Glutamatergic neuron (in vitro differentiated cells): Measurements from ENCODE around the gene MS4A2. TPM values are rescaled to one million over a fixed set of nuclear protein-coding genes. Genes with fewer than 3 reads are reported as not detected.

ENCODE experiments used
- DNase-seq: peaks from one replicate; pipeline ENCODE4 v3.0.0; 2022
- H3K27ac Mint-ChIP-seq: one replicate; pipeline ENCODE4 v1.8.0; 2020; ENCODE audit warnings: mild to moderate bottlenecking, mixed read lengths, inconsistent platforms; ENCODE audit not compliant: unreplicated experiment
- H3K27me3 Mint-ChIP-seq: one replicate; pipeline ENCODE4 v1.8.0; 2020; ENCODE audit warnings: mild to moderate bottlenecking, moderate library complexity, mixed read lengths, inconsistent platforms; ENCODE audit not compliant: unreplicated experiment
- H3K36me3 Mint-ChIP-seq: one replicate; pipeline ENCODE4 v1.8.0; 2020; ENCODE audit warnings: mild to moderate bottlenecking, mixed read lengths, inconsistent platforms; ENCODE audit not compliant: unreplicated experiment
- H3K4me1 Mint-ChIP-seq: one replicate; pipeline ENCODE4 v1.8.0; 2020; ENCODE audit warnings: mild to moderate bottlenecking, low read depth, mixed read lengths, inconsistent platforms; ENCODE audit not compliant: unreplicated experiment
- H3K4me3 Mint-ChIP-seq: one replicate; pipeline ENCODE4 v1.8.0; 2020; ENCODE audit warnings: mild to moderate bottlenecking, mixed read lengths, inconsistent platforms; ENCODE audit not compliant: unreplicated experiment
- H3K9me3 Mint-ChIP-seq: one replicate; pipeline ENCODE4 v1.8.0; 2020; ENCODE audit warnings: mild to moderate bottlenecking, moderate library complexity, mixed read lengths, inconsistent platforms; ENCODE audit not compliant: unreplicated experiment
- total RNA-seq: library from RNA; stranded (reverse); fragmentation: NEBNext Ultra II Directional; extraction: Animal tissue kit (Norgen Biotek cat#: 25700); gene quantifications from one replicate; pipeline ENCODE4 v1.2.1, GENCODE V29; 2021; ENCODE audit not compliant: unreplicated experiment
- TF ChIP-seq, protein P1 (sequence below): fragments of 200-600 bp; sonication (generic); IDR thresholded peaks from one replicate; pipeline ENCODE4 v1.5.0; 2021; ENCODE audit not compliant: partially characterized antibody, unreplicated experiment

Gene MS4A2
- total RNA-seq, 1 donor from 2014 or later, result not detected

DNA sequence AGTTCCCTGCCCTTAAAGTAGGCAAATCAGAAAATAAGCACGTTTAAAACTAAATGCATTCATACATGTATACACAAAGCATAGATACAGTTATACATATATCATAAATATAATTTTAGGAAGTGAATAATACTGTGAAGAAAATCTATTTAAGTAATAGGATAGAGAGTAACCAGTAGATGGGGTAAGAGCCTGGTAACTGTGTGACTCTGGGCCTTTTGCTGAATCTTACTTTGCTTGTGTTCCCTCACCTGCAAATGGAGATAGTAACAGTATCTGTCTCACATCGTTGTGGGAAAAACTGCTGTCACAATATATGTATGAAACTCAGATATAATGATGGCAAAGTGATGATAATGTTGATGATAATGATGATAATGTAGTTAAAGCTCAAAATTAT is 29.9 kb downstream of the MS4A2 start:
- H3K4me3 Mint-ChIP-seq, result no peak overlapping the region
- TF ChIP-seq, protein P1, sequence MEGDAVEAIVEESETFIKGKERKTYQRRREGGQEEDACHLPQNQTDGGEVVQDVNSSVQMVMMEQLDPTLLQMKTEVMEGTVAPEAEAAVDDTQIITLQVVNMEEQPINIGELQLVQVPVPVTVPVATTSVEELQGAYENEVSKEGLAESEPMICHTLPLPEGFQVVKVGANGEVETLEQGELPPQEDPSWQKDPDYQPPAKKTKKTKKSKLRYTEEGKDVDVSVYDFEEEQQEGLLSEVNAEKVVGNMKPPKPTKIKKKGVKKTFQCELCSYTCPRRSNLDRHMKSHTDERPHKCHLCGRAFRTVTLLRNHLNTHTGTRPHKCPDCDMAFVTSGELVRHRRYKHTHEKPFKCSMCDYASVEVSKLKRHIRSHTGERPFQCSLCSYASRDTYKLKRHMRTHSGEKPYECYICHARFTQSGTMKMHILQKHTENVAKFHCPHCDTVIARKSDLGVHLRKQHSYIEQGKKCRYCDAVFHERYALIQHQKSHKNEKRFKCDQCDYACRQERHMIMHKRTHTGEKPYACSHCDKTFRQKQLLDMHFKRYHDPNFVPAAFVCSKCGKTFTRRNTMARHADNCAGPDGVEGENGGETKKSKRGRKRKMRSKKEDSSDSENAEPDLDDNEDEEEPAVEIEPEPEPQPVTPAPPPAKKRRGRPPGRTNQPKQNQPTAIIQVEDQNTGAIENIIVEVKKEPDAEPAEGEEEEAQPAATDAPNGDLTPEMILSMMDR, result no peak
- DNase-seq, result no peak
- H3K9me3 Mint-ChIP-seq, result no peaks in the 10 kb centered on the region
- no peaks in the 10 kb centered on the region for H3K36me3 Mint-ChIP-seq
- H3K4me1 Mint-ChIP-seq, result no peaks in the 10 kb centered on the region
- H3K27me3 Mint-ChIP-seq, result no peaks in the 10 kb centered on the region
- no peak overlapping the region for H3K27ac Mint-ChIP-seq

DNA sequence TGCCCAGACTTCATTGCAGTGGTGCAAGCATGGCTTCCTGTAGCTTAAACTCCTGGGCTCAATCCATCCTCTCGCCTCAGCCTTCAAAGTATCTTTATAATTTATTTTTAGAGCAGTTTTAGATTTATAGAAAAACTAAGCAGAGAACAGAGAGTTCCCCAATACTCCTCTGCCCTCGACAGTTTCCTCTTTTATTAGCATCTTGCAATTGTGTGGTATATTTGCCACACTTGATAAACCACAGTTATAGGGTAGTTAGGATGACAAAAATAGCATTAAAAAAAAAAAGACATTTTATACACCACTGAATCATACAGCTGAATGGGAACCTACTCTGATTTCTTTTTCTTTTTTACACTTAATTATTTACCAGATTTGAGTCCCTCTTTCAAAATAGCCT is 31.2 kb downstream of the MS4A2 start:
- no peak overlapping the region for H3K27ac Mint-ChIP-seq
- no peaks in the 10 kb centered on the region for H3K4me1 Mint-ChIP-seq
- H3K27me3 Mint-ChIP-seq, result no peaks in the 10 kb centered on the region
- H3K4me3 Mint-ChIP-seq, result no peak overlapping the region
- H3K36me3 Mint-ChIP-seq, result no peaks in the 10 kb centered on the region
- no peak for DNase-seq
- TF ChIP-seq, protein P1, result no peak
- no peaks in the 10 kb centered on the region for H3K9me3 Mint-ChIP-seq

DNA sequence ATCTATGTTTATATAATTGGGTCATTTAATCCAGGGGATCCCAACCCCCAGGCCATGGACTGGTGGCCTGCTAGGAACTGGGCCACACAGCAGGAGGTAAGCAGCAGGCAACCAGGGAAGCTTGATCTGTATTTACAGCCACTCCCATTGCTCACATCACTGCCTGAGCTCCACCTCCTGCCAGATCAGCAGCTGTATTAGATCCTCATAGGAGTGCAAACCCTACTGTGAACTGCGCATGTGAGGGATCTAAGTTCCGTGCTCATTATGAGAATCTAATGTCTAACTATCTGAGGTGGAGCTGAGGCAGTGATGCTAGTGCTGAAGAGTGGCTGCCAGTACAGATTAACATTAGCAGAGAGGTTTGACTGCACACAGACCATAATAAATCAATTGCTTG is 32.8 kb downstream of the MS4A2 start:
- DNase-seq, result no peak
- Mint-ChIP-seq H3K9me3 (peaks cover 2% of the 10 kb centered on the region), H3K36me3 (no peaks in the 10 kb centered on the region), H3K4me1 (peaks cover 1% of the 10 kb centered on the region), H3K27ac (no peak overlapping the region), H3K27me3 (no peaks in the 10 kb centered on the region), H3K4me3 (no peak overlapping the region)
- TF ChIP-seq, protein P1, result no peak

DNA sequence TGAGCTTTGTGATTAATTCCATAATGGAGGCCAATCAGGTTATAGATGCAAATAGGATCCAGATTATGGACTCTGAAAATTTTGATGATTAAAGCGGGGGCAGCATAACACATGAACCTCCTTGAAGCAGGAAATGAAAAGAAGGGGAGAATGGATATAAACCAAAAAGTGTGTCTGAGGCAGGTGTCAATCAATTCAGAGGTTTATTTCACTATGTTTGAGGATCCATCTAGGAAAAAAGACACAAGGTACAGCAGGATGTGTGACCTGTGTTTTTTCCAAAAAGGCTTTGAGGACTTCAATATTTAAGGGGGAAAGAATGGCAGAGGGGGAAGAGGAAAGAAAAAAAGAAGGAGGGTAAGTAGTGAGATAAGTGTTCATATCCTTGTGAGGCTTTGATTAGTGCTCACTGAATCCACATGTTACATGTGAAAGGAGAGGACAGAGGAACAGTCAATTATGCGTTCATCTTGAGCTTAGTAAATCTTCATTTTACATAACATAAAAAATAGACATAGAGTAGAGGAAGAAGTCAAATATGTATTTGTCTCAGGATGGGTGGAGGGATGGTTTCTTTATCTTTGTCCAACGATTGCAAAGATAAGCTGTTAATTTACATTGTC is 34.1 kb downstream of the MS4A2 start:
- Mint-ChIP-seq H3K4me1 (peaks cover 1% of the 10 kb centered on the region), H3K9me3 (peaks cover 2% of the 10 kb centered on the region), H3K4me3 (no peak overlapping the region), H3K27me3 (no peaks in the 10 kb centered on the region), H3K27ac (no peak overlapping the region), H3K36me3 (no peaks in the 10 kb centered on the region)
- no peak for DNase-seq
- TF ChIP-seq, protein P1, result no peak

DNA sequence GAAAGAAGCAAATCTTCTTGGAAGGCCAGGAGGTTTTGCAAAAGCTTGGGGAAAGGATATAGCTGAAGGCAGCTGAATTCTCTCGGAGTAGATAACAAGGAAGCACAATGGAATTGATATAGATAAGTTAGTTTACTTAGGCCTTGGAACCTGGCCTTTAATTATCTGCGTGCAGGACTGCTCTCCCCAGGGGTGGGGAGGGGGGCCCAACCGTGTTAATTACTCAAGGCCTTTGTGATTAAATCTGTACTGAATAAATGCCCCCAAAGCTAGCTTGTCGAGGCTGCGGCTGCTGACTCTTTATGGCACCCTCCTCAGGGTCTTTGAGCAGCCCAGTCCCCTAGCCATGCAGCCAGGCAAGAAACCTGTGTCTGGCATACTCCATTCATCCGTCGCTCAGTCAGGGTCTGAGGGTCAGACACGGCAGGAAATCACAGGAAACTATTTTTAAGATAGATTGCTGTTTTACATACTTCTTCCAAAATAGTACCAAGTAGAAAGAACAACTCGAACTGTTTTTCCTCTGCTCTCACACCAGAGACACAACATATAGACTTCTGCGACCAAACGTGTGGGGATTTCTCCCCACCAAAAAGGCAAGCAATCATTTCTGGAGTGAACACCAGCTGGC is 36.5 kb downstream of the MS4A2 start:
- Mint-ChIP-seq H3K36me3 (no peaks in the 10 kb centered on the region), H3K4me1 (peaks cover 1% of the 10 kb centered on the region), H3K9me3 (peaks cover 4% of the 10 kb centered on the region), H3K27me3 (no peaks in the 10 kb centered on the region), H3K27ac (no peak overlapping the region), H3K4me3 (no peak overlapping the region)
- DNase-seq, result no peak
- TF ChIP-seq, protein P1, result no peak
